DMS53 treated with DMSO at 0.1 percent for 48 hours (cell line): ENCODE data around the gene NINL.
"Not testable (repeated sequence)": the region's sequence is repeated elsewhere in the genome, so short reads cannot be mapped to it uniquely, and the experiment has no call there.

Experiments
- DNase-seq: peaks from one replicate; lab custom pipeline; 2025; ENCODE audit not compliant: unreplicated experiment; lab: John Stamatoyannopoulos, UW

NINL gene

GRCh38 chr20:25600632-25601031 lies 15.3 kb upstream of the NINL start:
- DNase-seq: no peak

DNA sequence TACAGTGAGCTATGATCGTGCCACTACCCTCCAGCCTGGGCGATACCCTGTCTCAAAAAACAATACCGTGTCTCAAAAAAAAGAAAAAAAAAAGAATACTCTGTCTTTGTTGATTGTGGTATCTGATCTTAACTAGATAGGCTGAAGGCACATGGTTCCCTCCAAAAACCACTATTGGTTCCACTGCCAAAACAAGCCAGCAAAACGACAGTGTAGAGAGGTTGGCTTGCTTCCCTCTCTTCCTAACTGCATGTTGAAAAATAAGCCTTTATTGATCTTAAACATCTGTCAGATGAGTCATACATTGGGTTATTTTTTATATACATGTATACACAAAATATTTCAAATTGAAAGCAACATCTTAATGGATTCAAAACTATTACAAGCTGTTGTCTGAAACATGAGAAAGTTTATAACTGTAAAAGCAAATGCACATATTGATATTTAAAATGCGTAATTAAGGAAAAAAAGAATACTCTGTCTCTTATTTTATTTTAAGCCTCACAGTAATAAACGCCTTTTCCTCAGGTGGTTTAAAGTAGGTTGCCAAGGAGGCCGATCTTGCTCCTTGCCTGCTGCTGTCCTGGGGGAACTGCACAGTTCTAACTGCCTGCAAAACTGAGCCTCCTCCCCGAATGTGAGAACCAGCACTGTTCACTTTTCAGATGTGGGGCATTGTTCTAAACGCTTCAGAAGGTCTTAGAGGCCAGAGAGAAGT lies 7.0 kb upstream of the NINL start:
- DNase-seq: no peak

DNA sequence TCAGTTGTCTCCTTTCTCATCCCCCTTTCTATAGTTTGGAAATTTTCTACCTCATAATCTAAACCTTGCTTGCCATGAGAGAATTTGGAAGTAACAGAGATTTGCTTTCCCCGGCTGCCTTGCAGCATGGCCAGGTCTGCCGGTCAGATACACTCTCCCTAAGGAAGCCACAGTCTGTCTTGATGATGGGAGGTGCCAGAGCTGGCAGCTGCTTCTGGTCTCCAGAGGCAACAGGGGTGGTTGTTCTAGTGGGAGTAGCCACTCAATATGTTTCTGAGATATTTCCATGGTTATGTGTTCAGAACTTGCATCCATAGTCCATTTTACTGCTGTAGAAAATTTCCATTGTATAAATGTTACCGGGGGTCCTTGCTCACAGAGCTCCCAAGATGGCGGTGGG lies 5.4 kb upstream of the NINL start:
- DNase-seq: not testable (repeated sequence)

GRCh38 chr20:25588491-25588890 lies 3.2 kb upstream of the NINL start:
- no peak for DNase-seq

GRCh38 chr20:25587536-25587935 lies 2.2 kb upstream of the NINL start:
- DNase-seq: no peak

DNA sequence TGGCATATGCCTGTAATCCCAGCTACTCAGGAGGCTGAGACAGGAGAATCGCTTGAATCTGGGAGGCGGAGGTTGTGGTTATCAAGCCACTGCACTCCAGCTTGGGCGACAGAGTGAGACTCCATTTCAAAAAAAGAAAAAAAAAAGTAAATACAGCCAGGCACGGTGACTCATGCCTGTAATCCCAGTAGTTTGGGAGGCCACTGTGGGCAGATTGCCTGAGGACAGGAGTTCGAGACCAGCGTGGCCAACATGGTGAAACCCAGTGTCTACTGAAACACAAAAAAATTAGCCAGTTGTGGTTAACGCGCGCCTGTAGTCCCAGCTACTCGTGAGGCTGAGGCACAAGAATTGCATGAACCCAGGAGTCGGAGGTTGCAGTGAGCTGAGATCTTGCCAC lies 1.5 kb upstream of the NINL start:
- no peak for DNase-seq

DNA sequence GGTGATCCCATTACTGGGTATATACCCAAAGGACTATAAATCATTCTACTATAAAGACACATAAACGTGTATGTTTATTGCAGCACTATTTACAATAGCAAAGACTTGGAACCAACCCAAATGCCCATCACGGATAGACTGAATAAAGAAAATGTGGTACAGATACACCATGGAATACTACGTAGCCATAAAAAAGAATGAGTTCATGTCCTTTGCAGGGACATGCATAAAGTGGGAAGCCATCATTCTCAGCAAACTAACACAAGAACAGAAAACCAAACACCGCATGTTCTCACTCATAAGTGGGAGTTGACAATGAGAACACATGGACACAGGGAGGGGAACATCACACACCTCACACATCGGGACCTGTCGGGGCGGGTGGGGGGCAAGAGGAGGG lies 1.7 kb downstream of the NINL start:
- DNase-seq: not testable (repeated sequence)

DNA sequence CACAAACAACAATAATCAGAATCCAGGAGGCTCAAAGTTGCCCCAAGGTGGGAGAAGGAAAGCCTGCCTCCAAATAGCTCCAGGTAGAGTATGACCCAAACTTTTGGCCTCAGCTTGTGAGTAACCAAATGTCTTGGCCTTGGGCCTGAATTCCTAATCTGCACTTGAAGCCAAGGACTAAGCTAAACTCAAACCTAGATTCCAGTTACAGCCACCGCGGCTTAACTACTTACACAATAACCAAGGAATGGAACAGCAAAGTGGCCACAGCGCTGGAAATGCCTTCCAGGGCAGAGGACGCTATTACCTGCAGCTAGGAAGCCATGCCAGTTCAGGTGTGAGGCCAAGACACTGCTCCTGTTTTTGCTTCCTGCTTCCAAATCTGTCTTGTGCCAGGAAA lies 4.6 kb downstream of the NINL start:
- DNase-seq: no peak

DNA sequence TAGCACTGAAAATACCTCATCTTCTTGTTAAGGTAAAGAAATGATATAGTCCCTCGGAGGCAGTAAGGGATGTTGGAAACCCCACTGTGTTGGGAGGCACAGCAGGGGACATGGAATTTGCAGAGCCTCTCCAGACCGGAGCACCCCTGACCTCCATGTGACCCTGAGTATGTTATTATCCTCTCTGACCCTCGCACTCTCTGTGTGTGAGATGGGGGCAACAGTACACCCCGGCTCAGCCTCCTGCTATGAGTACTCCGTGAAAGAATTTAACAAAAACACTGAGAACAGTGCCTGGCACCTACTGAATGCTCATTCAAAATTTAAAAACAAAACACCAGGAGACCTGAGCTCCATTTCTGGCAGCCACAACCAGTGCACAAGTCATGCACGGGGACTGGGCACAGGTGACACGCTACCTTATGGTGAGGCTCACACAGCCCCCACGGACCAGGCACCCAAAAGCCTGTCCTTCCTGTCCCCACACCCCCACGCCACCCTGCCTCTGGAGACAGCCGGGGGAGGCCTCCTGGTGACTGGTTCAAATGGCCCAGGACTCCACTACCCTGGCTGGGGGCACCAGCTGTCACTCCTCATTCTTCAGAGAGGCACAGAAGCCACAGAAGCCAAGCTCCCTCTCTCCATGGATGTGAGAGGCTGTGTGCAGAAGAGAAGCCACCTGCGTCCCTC lies 6.1 kb downstream of the NINL start:
- no peak for DNase-seq

DNA sequence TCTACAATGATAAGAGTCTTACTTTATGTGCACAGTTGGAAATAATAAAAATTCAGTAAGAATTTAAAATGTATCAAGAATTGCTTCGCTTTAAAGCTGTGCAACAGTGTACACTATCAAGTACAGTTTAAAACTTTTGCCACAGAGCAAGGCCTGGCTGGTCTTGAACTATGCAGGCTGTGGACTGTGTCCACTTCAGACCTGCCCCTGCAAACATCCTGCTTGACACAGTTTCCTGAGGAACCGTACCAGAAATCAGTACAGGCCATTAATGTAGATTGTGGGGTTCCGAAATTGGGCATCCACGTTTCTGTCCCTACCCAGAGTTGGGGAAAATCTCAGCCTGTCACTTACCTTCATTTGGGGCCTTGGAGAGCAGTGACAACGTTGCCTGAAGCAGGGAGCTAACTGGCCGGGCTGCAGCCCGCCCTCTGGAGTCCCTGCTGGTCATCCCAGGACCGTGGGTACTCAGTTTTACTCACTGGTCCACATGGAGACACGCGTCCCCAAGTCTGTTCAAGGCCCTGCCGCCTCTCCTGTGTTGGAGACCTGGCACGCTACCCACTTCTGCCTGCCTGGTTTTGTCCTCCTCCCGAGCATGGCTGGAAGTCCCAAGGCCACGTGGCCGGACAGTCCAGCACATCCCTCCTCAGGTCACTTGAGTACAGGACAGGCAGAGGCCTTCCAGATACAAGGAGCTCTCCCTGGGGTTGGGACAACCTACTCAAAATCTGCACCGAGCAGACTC lies 8.4 kb downstream of the NINL start:
- no peak for DNase-seq

GRCh38 chr20:25574411-25574810 lies 10.9 kb downstream of the NINL start:
- DNase-seq: no peak

DNA sequence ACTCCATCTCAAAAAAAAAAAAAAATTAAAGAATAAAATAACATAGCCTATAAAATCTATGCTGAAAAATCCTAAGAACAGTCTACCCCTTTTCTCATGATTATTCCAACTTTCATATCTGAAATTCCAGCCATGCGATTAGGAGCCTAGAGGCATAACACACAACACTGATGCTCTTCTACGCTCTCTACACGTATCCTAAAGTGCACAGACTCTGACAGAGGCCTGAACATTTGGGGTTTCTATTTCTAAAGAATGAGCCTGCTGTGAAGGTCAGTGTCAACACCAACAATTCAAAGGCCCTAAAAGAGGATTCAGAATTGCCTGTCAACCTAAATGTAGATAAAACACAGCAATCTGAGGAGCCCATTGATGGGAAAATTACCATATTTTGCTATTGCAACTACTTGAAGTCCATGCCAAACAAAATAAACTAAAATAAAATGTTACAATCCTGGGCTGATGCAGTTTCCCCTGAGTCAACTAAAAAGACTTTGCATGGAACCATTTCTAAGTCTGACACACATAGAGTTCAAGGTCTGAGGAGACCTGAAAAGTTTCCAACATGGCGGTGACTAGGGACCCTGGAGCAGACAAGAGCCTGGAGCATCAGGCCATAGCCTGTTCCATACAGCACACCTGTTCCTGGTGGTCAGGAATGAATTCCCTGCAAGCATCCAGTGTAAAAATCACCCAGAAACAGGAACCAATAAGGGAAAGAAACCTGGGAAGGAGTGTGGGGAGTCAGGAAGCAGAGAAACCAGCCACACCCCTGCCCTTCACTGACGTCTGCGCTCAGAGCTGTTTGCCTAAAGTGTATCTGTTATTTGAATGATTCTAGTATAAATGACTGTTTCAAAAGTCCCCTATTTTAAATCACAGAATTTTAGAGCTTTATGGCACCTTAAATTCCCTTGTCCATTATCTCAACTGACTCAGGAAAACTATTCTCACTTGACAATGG lies 11.8 kb downstream of the NINL start:
- DNase-seq: no peak

DNA sequence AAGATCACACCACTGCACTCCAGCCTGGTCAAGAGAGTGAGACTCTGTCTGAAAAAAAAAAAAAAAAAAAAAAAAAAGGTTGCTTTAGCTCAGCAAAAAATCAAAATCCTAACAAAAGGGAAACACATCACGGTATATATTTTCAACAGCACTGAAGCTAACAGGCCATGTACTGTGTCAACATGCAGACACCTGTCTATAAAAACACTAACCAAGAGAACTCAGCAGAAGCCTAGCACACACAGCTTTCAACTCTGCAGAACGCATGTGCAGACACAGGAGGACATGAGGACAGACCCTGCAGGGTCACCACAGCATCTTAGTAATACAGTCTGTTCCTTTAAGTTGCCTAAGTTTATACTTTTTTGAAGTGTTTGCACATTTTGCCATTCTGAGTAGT lies 13.5 kb downstream of the NINL start:
- peak; percentile 68 for DNase-seq

DNA sequence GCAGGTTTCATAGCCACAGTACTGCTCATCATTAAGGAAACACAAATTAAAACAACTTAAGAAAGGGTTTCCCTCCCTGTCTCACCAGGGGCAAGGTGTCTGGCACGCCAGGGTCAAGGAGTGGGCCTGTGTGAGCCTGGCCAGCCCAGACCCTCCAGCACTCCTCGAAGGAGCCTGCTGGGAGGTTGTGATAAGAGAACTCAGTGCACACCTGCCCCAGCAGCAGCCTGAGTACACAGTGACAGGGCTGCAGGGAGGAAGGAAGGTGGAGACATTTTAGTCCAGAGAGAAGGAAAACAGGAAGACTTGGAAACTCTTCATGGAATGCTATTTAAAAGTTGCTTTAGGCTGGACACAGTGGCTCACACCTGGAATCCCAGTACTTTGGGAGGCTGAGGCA lies 14.1 kb downstream of the NINL start:
- no peak for DNase-seq

DNA sequence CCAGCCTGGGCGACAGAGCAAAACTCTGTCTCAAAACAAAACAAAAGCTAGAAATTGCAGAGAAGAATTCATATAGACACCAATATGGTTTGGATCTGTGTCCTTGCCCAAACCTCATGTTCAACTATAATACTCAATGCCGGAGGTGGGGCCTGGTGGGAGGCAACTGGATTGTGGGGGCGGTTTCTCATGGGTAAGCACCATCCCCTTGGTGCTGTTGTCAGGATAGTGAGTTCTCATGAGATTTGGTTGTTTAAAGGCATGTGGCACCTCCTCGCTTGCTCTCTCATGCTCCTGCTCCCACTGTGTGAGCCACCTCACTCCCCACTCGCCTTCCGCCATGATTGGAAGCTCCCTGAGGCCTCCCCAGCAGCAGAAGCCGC lies 15.2 kb downstream of the NINL start:
- no peak for DNase-seq

DNA sequence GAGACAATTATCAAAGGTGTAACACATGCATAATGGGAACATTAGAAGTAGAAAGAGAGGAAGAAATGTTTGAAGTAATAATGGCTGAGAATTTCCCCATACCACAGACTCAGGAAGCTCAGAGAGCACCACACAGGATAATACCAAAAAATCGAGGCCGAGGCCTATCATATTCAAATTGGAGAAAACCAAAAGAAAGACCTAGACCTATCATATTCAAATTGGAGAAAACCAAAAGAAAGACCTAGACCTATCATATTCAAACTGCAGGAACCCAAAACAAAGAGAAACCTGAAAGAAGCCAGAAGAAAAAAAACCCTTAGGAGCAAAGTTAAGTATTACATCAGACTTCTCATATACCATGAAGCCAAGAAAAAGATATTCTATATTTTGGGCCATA lies 18.0 kb downstream of the NINL start:
- no peak for DNase-seq

DNA sequence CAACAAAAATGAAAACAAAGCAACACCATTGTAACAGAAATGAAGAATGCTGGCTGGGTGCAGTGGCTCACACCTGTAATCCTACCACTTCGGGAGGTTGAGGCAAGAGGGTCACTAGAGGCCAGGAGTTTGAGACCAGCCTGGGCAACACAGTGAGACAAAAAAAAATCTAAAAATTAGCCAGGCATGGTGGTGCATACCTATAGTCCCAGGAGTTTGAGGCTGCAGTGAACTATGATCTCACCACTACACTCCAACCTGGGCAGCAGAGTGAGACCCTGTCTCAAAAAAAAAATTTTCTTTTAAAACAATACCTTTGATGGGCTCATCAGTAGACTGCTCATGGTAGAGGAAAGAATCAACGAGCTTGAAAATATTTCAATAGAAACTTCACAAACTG lies 18.5 kb downstream of the NINL start:
- no peak for DNase-seq

- DNase-seq: no peak
Observed at GRCh38 chr20:25565578-25566157, 19.7 kb downstream of the NINL start.

GRCh38 chr20:25563876-25564275 lies 21.5 kb downstream of the NINL start:
- no peak for DNase-seq

GRCh38 chr20:25563362-25563761 lies 22.0 kb downstream of the NINL start:
- DNase-seq: no peak

- not testable (repeated sequence) for DNase-seq
Observed at GRCh38 chr20:25561771-25562170, 23.6 kb downstream of the NINL start.
